ENCODE data around the gene TUBGCP6. TPM values are rescaled to one million over a fixed set of nuclear protein-coding genes. Genes with fewer than 3 reads are reported as not detected.
A peak's percentile ranks its signal among the peaks of the same experiment; 100 is the strongest.

TUBGCP6 gene
- total RNA-seq, 1 experiment from 2014 or later: 38.6 TPM

DNA sequence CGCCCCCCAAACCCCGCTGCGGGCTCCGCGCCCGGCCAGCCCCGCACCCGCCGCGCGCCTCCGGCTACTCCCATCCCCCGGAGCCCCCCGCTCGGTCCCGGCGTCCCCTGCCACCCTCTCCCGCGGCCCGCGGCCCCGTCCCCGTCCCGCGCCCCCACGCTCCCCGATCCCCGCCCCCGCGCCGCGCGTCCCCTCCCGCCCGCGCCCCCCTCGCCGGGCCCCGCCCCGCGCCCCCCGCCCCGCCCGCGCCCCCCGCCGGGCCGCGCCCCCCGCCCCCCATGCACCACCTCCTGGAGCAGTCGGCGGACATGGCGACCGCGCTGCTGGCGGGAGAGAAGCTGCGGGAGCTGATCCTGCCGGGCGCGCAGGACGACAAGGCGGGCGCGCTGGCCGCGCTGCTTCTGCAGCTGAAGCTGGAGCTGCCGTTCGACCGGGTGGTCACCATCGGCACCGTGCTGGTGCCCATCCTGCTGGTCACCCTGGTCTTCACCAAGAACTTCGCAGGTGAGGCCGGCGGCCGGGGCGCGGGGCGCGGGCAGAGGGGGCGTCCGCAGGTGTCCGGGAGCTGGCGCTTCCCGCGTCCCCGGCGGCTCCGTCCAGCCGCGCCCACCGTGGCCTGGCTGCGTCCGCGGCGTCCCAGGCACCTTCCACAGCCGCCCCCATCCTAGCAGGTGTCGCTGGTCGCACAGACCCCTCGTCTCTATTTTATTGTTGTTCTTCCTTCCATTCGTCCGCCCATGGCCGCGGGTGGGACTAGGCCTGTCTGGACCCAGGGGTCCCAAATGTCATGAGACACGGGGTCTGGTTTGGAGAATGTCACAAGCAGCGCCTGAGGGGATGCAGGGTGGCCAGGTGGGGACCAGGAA, 74.1 kb downstream of the TUBGCP6 start, which contains the start of gene PANX2:
PANX2 (plus strand) TSS at position 279 of the 866 bp plus-strand sequence; CDS start at position 279, 0 bp downstream.
- Histone ChIP-seq H3K36me3 (ENCODE audit: control insufficient read depth in 1 of 2, insufficient read depth in 2 of 2, low read length in 2 of 2) (no peaks in the 10 kb centered on the region), H3K4me3 (replicated peaks in 1 of 2; ENCODE audit: low read depth in 1 of 2, low read length in 2 of 2) (peak within 1 kb of the TSS; percentile 28 to 37; a peak in 3 of 4 replicates), H3K27me3 (ENCODE audit: insufficient read depth, low read length) (no peaks in the 10 kb centered on the region), H3K9me2 (ENCODE audit: insufficient read depth) (no peaks in the 10 kb centered on the region), H3K4me2 (ENCODE audit: low read length) (peak within 1 kb of the TSS; percentile 50), H3K4me1 (ENCODE audit: control insufficient read depth in 1 of 2, insufficient read depth in 2 of 2, low read length in 2 of 2) (no peaks in the 10 kb centered on the region), H2AFZ (ENCODE audit: low read depth, low read length, poor library complexity, severe bottlenecking) (no peak within 1 kb of the TSS), H4K20me1 (ENCODE audit: insufficient read depth) (no peaks in the 10 kb centered on the region), H3K27ac (ENCODE audit: low read depth, low read length) (no peak within 1 kb of the TSS), H3K79me2 (ENCODE audit: insufficient read depth, low read length) (no peaks in the 10 kb centered on the region), H3K9ac (ENCODE audit: low read length) (peak within 1 kb of the TSS; percentile 23; the same call in 1 of the 2 replicates), H3K9me3 (ENCODE audit: control insufficient read depth in 1 of 2, insufficient read depth in 1 of 2, low read depth in 1 of 2, low read length in 2 of 2) (no peaks in the 10 kb centered on the region)
- POLR2A ChIA-PET: no interaction called here
- RAD21 ChIA-PET (ENCODE audit: low non-redundant PET in 1 of 2, low total read pairs in 2 of 2, uncharacterized antibody in 2 of 2, unreplicated experiment in 2 of 2): no interaction called here
- ATAC-seq (no peak), DNase-seq (ENCODE audit: low read depth, low spot score) (no peak)
- intact Hi-C loops (cut with micrococcal nuclease): no loop called here
- CTCF ChIA-PET: no interaction called here
- no peak for TF ChIP-seq RAD21 (IDR thresholded peaks at IDR 0.05; ENCODE audit: low read depth)
- BruUV-seq (replicated peaks): no TSS peak

DNA sequence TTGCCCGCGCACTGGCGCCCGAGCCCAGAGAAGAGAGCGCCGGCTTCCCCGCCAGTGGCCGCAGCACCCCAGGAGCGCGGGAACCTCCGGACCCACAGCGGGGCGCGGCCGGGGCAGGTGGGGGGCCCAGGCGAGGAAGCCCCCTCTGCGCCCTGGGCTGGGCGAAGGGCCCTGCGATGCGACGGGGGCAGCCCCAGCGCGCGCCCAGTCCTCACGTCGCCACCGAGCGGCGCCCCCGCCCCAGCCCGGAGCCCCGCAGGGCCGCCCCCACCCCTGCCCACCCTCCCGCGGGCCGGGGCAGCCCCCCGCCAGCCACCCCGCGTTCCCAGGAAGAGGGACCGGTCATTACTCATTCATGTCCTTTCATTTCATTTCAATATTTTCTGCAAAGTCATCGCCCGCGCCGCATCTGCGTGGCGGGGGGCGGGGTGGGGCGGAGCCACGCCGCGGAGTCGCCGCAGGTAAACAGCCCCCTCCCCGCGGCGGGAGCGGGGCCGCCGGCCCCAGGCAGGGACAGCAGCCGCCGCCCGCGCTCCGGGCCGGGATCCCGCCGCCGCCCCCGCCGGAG, 75.0 kb downstream of the TUBGCP6 start:
- no peak overlapping the region for H2AFZ ChIP-seq (ENCODE audit: low read depth, low read length, poor library complexity, severe bottlenecking)
- DNase-seq (ENCODE audit: low read depth, low spot score): no peak
- H3K27me3 ChIP-seq (ENCODE audit: insufficient read depth, low read length): no peaks in the 10 kb centered on the region
- CTCF ChIA-PET: no interaction called here
- H3K79me2 ChIP-seq (ENCODE audit: insufficient read depth, low read length): no peaks in the 10 kb centered on the region
- H3K9me2 ChIP-seq (ENCODE audit: insufficient read depth): no peaks in the 10 kb centered on the region
- POLR2A ChIA-PET: no interaction called here
- H3K4me2 ChIP-seq (ENCODE audit: low read length): peak overlapping the region; percentile 35; the same call in 1 of the 2 replicates
- H3K9me3 ChIP-seq (ENCODE audit: control insufficient read depth in 1 of 2, insufficient read depth in 1 of 2, low read depth in 1 of 2, low read length in 2 of 2): no peaks in the 10 kb centered on the region
- peak; percentile 67 for ATAC-seq
- no peak for TF ChIP-seq EGR1 (IDR thresholded peaks at IDR 0.05; ENCODE audit: low read depth)
- TF ChIP-seq POLR2AphosphoS5 (IDR thresholded peaks at IDR 0.05; ENCODE audit: low read depth, low read length): 0 out of 2 replicates have a peak, but pooled peaks have one; percentile 10
- RAD21 ChIA-PET (ENCODE audit: low non-redundant PET in 1 of 2, low total read pairs in 2 of 2, uncharacterized antibody in 2 of 2, unreplicated experiment in 2 of 2): no interaction called here
- no peaks in the 10 kb centered on the region for H4K20me1 ChIP-seq (ENCODE audit: insufficient read depth)
- H3K27ac ChIP-seq (ENCODE audit: low read depth, low read length): no peak overlapping the region
- peak overlapping the region; percentile 23; the same call in 1 of the 2 replicates for H3K9ac ChIP-seq (ENCODE audit: low read length)
- H3K36me3 ChIP-seq (ENCODE audit: control insufficient read depth in 1 of 2, insufficient read depth in 2 of 2, low read length in 2 of 2): no peaks in the 10 kb centered on the region
- no TSS peak for BruUV-seq (replicated peaks)
- intact Hi-C loops (cut with micrococcal nuclease): no loop called here
- peak overlapping the region; percentile 28 to 37; a peak in 3 of 4 replicates for H3K4me3 ChIP-seq (replicated peaks in 1 of 2; ENCODE audit: low read depth in 1 of 2, low read length in 2 of 2)
- no peaks in the 10 kb centered on the region for H3K4me1 ChIP-seq (ENCODE audit: control insufficient read depth in 1 of 2, insufficient read depth in 2 of 2, low read length in 2 of 2)

Measured in HCT116 (cell line).